Stimulated activated CD4-positive, alpha-beta T cell treated with anti-CD3 and anti-CD28 coated beads, Interleukin-15, amount 100 ng/mL, for 48 hours (primary cell): Measurements from ENCODE around the gene PWP1.
A peak's percentile ranks its signal among the peaks of the same experiment; 100 is the strongest.
"Not testable (repeated sequence)": the region's sequence is repeated elsewhere in the genome, so short reads cannot be mapped to it uniquely, and the experiment has no call there.

Experiments used
- DNase-seq, 2 donors: peaks; one replicate each; pipeline ENCODE4 v3.0.0-alpha.2; 2020; ENCODE audit warnings: low read depth in 2 of 2

Gene PWP1

GRCh38 chr12:107668320-107669098, 17.1 kb upstream of the PWP1 start:
- no peak for DNase-seq

DNA sequence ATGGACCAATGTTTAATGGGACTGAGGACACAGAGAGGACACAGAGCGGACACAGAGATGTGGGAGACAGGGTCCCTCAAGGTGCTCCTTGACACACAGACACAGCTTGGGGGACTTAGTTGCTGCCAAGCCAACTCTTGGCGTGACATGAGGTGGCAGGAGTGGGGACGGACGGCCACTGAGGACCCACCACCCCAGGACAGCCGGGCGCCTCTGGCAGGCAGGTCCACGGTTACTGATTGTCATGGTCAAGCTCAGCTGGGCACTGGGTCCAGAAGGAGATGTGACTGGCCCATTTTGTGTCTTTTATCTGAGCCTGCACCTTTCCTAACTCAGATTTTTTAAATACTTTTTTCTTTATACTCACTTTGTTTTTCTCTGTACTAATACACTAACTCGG, 15.7 kb upstream of the PWP1 start:
- no peak for DNase-seq

- DNase-seq: peak in 1 of 2 donors; percentile 33
Observed at GRCh38 chr12:107670999-107671643, 14.5 kb upstream of the PWP1 start.

- no peak for DNase-seq
Observed at GRCh38 chr12:107677671-107678070, 7.9 kb upstream of the PWP1 start.

DNA sequence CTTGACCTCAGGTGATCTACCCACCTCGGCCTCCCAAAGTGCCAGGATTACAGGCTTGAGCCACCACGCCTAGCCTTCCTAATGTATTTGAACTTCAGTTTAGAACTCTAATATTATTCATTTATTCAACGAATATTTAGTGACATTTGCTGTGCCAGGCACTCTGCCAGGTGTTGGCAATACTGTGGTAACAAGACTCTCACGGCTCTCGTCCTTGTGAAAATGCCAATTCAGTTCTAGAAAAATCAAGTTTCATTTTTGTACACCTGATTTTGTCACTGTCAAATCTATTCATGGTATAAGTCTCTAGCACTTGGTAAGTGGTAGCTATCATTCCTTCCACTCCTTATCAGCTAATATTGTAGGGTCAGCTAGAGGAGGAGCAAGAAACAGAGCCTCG, 6.3 kb upstream of the PWP1 start:
- no peak for DNase-seq

- DNase-seq: no peak
Observed at GRCh38 chr12:107681455-107681835, 4.2 kb upstream of the PWP1 start.

DNA sequence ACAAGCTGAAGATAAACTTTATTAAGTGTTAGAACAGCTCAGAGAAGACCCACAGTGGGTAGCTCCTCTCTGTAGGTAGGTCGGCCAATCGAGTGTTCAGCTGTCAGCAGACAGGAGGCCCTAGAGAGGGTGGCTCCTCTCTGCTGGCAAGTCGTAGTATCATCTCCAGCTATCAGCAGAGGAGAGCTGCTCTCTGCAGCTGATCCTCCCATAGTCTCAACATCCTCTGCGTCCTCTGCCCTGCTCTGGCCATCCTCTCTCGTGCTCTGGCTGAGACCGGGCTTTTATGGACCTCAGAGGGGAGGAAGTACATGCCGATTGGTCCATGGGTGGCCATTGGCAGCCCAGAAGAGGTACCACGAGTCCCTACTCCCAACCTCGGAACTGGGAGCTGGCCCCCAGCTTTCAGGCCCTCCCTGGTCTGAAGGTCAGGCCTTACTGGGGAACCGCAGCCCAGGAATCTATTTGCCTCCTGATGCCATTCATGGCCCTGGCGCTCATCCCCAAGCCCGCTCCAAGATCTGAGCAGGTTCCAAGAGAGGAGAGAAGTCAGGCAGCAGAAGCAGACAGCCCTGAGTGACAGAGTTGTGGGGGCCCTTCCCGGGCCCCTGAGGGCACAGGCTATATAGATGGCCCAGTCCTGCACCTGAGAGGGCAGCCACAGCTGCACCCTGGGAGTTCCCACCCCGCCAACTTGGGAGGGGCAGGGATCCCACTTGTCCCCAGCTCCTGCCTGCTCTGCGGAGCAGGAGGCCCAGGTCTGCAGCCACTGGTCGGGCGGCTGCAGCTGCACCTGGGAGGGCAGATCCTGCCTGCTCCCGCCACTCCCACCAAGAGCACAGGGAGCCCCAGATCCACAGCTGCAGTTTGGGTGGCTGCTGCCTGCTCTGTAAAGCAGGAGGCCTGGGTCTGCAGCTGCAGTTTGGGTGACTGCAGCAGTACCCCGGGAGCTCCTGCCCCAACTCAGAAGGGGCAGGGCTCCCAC, 3.5 kb upstream of the PWP1 start:
- DNase-seq: no peak

DNA sequence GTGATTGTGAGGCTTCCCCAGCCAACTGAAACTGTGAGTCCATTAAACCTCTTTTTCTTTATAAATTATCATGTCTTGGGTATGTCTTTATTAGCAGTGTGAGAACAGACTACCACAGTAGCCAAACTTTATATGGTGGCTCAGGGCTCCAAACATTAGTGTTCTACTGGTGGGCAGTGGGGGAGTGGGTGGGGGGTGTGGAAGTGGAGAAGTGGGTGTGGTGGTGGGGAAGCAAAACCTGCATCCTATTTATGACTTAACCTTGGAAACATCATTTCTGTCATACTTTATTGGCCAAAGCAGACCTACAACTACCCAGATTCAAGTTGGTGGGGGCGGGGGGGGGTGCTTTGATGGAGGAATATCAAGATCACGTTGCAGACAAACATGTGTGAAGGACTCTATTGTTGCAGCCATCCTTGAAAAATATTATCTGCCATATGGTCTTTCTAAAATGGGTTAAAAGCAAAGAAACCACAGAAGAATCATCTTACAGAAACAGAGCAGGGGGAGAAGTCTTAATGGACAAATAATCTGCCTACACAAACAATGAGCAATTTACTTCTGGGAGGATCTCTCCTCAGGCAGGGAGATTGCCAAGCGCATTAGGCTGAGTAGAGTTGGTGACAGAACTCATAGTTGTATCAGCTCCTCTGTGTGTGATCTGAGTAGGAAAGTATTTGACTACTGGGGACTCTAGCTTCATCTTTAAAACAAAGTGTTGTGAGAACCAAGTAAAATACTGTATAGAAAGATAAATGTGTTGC, 1.4 kb upstream of the PWP1 start:
- no peak for DNase-seq

DNA sequence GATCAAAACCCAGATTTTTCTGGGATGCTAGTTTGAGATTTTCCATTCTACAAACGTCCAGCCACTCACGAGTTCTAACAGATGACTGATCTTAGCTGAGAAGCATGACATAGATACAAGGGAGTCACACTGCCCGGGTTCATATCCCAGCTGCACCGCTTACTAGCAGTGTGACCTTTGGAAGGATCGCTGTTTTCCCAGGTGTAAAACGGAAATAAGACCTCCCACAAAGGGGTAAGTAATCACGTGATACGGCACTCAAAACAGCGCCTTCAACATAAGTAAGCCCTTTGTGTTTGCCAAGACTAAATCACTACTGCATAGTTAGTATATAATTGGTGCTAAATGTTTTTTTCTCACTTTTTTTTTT, 624 bp upstream of the PWP1 start:
- no peak for DNase-seq

DNA sequence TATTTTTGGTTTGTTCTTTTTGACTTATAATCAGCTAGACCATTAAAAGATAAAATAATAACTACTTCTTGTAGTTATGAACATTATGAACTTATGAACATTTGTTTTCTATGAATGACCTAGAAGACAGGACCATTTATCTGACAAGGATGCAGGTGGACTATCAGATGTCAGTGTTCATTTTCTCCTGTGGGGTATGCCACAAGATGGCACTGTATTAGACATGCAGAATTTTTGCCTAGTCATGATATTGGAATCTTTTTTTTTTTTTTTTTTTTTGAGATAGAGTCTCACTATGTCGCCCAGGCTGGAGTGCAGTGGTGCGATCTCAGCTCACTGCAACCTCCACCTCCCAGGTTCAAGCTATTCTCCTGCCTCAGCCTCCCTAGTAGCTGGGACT, 10.2 kb downstream of the PWP1 start:
- not testable (repeated sequence) for DNase-seq

DNA sequence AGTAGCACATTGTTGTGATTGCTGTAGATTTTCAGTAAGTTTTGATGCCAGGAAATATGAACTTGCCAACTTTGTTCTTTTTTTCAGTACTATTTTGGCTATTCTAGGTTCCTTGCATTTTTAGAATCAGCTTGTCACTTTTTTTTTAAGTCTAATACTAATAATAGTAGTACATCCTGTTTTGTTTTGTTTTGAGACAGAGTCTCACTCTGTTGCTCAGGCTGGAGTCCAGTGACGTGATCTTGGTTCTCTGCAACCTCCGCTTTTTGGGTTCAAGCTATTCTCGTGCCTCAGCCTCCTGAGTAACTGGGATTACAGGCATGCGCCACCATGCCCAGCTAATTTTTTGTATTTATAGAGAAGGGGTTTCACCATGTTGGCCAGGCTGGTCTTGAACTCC, 16.5 kb downstream of the PWP1 start:
- no peak for DNase-seq

- DNase-seq: no peak
Observed at GRCh38 chr12:107704041-107704440, 18.4 kb downstream of the PWP1 start.

GRCh38 chr12:107705522-107705921, 19.9 kb downstream of the PWP1 start:
- not testable (repeated sequence) for DNase-seq

- DNase-seq: no peak
Observed at GRCh38 chr12:107715780-107716179, 30.2 kb downstream of the PWP1 start.

- no peak for DNase-seq
Observed at GRCh38 chr12:107718606-107719005, 33.0 kb downstream of the PWP1 start.

GRCh38 chr12:107727327-107727726, 41.7 kb downstream of the PWP1 start:
- not testable (repeated sequence) for DNase-seq

- not testable (repeated sequence) for DNase-seq
Observed at GRCh38 chr12:107727742-107728141, 42.1 kb downstream of the PWP1 start.

DNA sequence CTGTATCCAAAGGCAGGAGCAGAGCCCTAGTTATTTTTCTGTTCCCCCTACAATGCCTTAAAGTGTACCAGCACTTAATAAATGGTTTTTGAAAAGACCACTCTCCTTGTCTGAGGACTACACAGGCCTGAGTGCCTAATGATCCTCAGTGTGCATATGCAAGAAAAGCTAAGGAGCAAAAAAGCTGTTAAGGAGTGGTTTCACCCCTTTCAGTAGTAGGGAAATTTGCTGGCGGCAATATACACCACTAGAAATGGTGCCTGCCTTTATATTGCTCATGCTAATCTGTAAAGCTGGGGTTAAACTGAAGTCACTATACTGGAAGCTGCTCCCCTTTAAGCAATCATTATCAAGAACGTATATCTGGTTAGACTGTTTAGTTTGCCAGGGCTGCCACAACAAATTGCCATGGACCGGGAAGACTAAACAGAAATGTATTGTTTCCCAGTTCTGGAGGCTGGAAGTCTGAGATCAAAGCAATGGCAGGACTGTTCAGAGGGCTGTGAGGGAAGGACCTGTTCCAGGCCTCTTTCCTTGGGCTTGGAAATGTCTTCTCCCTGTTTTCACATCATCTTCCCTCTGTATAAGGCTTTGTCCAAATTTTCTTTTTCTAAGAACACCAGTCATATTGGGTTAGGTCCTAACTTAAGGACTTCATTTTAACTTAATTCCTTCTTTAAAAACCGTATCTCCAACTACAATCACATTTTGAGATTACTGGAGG, 45.2 kb downstream of the PWP1 start:
- DNase-seq: no peak

DNA sequence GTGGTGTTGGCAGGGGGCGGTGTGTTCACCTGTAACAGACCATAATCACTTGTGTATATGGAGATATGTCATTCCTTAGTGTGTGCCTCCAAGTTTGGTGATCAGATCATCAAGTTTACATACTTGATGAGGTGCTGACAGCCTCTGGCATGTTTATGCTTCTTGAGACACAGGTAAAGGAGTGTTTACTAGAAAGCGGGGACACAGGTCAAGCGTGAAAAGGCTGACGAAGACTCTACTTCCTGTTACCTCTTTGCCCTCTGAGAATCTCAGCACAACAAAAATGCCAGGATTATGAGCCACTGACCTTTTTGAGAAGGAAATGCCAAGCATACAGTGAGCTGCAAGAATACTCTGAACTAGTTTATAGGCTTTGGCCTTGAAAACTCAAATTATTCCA, 45.8 kb downstream of the PWP1 start:
- DNase-seq: no peak

- DNase-seq: no peak
Observed at GRCh38 chr12:107732365-107732764, 46.8 kb downstream of the PWP1 start.

- DNase-seq: no peak
Observed at GRCh38 chr12:107734139-107734538, 48.5 kb downstream of the PWP1 start.
